ENCODE results near the gene CPLX3.

CPLX3 gene

DNA sequence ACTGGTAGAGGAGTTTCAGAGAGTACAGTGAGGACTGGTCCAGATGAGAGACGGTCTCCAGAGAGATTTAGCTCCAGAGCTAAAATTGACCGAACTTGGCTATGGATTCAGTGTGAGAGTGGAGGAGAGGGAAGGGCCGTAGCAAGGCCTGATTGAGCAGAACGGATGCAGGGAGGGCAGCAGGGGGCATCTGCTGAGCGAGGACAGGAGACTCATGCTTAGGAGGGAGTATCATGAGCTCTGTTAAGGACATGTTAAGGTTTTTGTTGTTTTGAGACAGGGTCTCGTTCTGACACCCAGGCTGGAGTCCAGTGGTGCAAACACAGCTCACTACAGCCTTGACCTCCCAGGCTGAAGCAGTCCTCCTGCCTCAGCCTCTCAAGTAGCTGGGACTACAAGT is 21.5 kb upstream of the CPLX3 start:
- Histone ChIP-seq H3K27me3 (ENCODE audit: insufficient read depth, low read length, poor library complexity, severe bottlenecking) (no peaks in the 10 kb centered on the region), H3K9me3 (ENCODE audit: insufficient read depth, low read depth, low read length) (no peaks in the 10 kb centered on the region), H3K79me2 (ENCODE audit: insufficient read depth, low read length) (no peaks in the 10 kb centered on the region), H3K9ac (ENCODE audit: low read depth, low read length, poor library complexity, severe bottlenecking) (no peak overlapping the region), H3K36me3 (ENCODE audit: insufficient read depth, low read length) (peaks cover 48% of the 10 kb centered on the region; the same call in 1 of the 2 replicates), H3K4me2 (ENCODE audit: low read depth, low read length, poor library complexity, severe bottlenecking) (no peak overlapping the region), H3K9me2 (replicated peaks; ENCODE audit: low read depth, low read length) (no peaks in the 10 kb centered on the region), H2AFZ (ENCODE audit: low read length) (no peak overlapping the region), H3F3A (ENCODE audit: low read depth) (peaks cover 3% of the 10 kb centered on the region; the same call in 1 of the 2 replicates), H3K4me1 (ENCODE audit: insufficient read depth, low read length, poor library complexity, severe bottlenecking) (no peaks in the 10 kb centered on the region), H3K4me3 (ENCODE audit: low read length, poor library complexity, severe bottlenecking) (no peak overlapping the region), H4K20me1 (ENCODE audit: insufficient read depth, low read length, poor library complexity, severe bottlenecking) (peaks cover 6% of the 10 kb centered on the region)
- TF ChIP-seq EZH2phosphoT487 (IDR thresholded peaks at IDR 0.05; ENCODE audit: borderline replicate concordance) = no peak
- TF ChIP-seq, protein P1, sequence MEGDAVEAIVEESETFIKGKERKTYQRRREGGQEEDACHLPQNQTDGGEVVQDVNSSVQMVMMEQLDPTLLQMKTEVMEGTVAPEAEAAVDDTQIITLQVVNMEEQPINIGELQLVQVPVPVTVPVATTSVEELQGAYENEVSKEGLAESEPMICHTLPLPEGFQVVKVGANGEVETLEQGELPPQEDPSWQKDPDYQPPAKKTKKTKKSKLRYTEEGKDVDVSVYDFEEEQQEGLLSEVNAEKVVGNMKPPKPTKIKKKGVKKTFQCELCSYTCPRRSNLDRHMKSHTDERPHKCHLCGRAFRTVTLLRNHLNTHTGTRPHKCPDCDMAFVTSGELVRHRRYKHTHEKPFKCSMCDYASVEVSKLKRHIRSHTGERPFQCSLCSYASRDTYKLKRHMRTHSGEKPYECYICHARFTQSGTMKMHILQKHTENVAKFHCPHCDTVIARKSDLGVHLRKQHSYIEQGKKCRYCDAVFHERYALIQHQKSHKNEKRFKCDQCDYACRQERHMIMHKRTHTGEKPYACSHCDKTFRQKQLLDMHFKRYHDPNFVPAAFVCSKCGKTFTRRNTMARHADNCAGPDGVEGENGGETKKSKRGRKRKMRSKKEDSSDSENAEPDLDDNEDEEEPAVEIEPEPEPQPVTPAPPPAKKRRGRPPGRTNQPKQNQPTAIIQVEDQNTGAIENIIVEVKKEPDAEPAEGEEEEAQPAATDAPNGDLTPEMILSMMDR (conservative IDR thresholded peaks at IDR 0.05; ENCODE audit: low read length) = no peak

DNA sequence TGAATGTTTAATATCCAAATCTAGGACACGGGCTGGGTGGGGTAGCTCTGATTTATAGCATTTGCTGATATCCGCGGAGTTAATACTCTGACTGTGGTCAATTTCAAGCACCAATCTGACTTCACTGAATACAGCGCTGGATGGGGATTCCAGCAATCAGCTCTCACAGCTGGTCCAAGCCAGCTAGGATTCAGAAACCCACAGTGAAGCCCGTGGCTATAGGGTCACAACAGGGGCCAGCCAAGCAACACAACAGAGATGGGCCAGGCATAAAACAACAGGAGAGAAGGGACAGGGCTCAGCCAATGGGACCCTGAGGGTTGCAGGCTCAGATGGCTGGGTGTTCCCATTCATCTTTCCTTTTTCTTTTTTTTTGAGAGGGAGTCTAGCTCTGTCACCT is 19.1 kb upstream of the CPLX3 start:
- Histone ChIP-seq H3K9me3 (ENCODE audit: insufficient read depth, low read depth, low read length) (no peaks in the 10 kb centered on the region), H4K20me1 (ENCODE audit: insufficient read depth, low read length, poor library complexity, severe bottlenecking) (no peaks in the 10 kb centered on the region), H3K36me3 (ENCODE audit: insufficient read depth, low read length) (peaks cover 27% of the 10 kb centered on the region; the same call in 1 of the 2 replicates), H3K4me3 (ENCODE audit: low read length, poor library complexity, severe bottlenecking) (no peak overlapping the region), H3K4me1 (ENCODE audit: insufficient read depth, low read length, poor library complexity, severe bottlenecking) (no peaks in the 10 kb centered on the region), H3K27me3 (ENCODE audit: insufficient read depth, low read length, poor library complexity, severe bottlenecking) (no peaks in the 10 kb centered on the region), H3K9ac (ENCODE audit: low read depth, low read length, poor library complexity, severe bottlenecking) (no peak overlapping the region), H3K9me2 (replicated peaks; ENCODE audit: low read depth, low read length) (no peaks in the 10 kb centered on the region), H3F3A (ENCODE audit: low read depth) (peaks cover 3% of the 10 kb centered on the region; the same call in 1 of the 2 replicates), H3K79me2 (ENCODE audit: insufficient read depth, low read length) (no peaks in the 10 kb centered on the region), H2AFZ (ENCODE audit: low read length) (no peak overlapping the region), H3K4me2 (ENCODE audit: low read depth, low read length, poor library complexity, severe bottlenecking) (no peak overlapping the region)
- no peak for TF ChIP-seq EZH2phosphoT487 (IDR thresholded peaks at IDR 0.05; ENCODE audit: borderline replicate concordance)

DNA sequence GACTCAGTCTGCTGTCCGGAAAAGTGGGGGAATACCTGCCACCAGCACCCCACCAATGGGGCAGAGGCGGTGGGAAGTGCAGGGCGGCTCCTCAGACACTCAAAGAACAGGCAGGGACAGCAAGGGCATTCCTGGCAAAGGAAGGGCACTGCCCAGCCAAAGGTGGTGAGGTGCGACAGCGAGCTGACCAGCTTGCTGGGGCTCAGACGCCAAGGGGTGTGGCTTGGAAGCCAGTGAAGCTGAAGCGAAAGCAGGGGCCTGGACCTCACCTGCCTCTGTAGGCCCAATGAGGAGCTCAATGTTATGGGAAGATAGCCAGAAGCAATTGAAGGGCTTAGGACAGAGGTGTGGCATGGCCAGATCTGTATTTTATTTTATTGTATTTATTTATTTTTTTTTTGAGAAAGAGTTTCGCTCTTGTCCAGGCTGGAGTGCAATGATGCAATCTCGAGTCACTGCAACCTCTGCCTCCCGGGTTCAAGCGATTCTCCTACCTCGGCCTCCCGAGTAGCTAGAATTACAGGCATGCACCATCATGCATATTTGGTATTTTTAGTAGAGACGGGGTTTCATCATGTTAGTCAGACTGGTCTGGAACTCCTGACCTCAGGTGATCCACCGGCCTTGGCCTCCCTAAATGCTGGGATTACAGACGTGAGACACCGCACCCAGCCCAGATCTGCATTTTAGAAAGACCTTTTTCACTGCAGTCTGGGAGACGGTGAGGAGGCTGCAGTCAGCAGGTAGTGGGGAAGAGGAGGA is 18.2 kb upstream of the CPLX3 start:
- H4K20me1 ChIP-seq (ENCODE audit: insufficient read depth, low read length, poor library complexity, severe bottlenecking) = no peaks in the 10 kb centered on the region

More for the DNA sequence above, 18.2 kb upstream of the CPLX3 start:
- H3K4me2 ChIP-seq (ENCODE audit: low read depth, low read length, poor library complexity, severe bottlenecking) = no peak overlapping the region
- H3K9ac ChIP-seq (ENCODE audit: low read depth, low read length, poor library complexity, severe bottlenecking) = no peak overlapping the region
- H3K79me2 ChIP-seq (ENCODE audit: insufficient read depth, low read length) = no peaks in the 10 kb centered on the region
- no peaks in the 10 kb centered on the region for H3K9me3 ChIP-seq (ENCODE audit: insufficient read depth, low read depth, low read length)
- peaks cover 3% of the 10 kb centered on the region; the same call in 1 of the 2 replicates for H3F3A ChIP-seq (ENCODE audit: low read depth)
- no peak overlapping the region for H3K4me3 ChIP-seq (ENCODE audit: low read length, poor library complexity, severe bottlenecking)
- H3K27me3 ChIP-seq (ENCODE audit: insufficient read depth, low read length, poor library complexity, severe bottlenecking) = no peaks in the 10 kb centered on the region
- H3K4me1 ChIP-seq (ENCODE audit: insufficient read depth, low read length, poor library complexity, severe bottlenecking) = no peaks in the 10 kb centered on the region
- H2AFZ ChIP-seq (ENCODE audit: low read length) = no peak overlapping the region
- H3K36me3 ChIP-seq (ENCODE audit: insufficient read depth, low read length) = peaks cover 17% of the 10 kb centered on the region; the same call in 1 of the 2 replicates
- H3K9me2 ChIP-seq (replicated peaks; ENCODE audit: low read depth, low read length) = no peaks in the 10 kb centered on the region
- TF ChIP-seq, protein P1 (conservative IDR thresholded peaks at IDR 0.05; ENCODE audit: low read length) = no peak
- TF ChIP-seq EZH2phosphoT487 (IDR thresholded peaks at IDR 0.05; ENCODE audit: borderline replicate concordance) = no peak

Measured in Loucy (cell line).